HFFc6 (cell line): Measurements from ENCODE around the gene ECSCR. TPM values are rescaled to one million over a fixed set of nuclear protein-coding genes. Genes with fewer than 3 reads are reported as not detected.
"Not testable (repeated sequence)": the region's sequence is repeated elsewhere in the genome, so short reads cannot be mapped to it uniquely, and the experiment has no call there.

Source experiments
- DNase-seq: peaks from one replicate; pipeline ENCODE4 v3.0.0-alpha.2; 2018
- H3K27ac Mint-ChIP-seq: 2 replicates; pipeline ENCODE4 v1.8.0; 2020; ENCODE audit warnings: mild to moderate bottlenecking, mixed read lengths
- H3K27me3 Mint-ChIP-seq: 2 replicates; pipeline ENCODE4 v1.8.0; 2021; ENCODE audit warnings: mild to moderate bottlenecking, moderate library complexity, mixed read lengths; ENCODE audit not compliant: insufficient read depth
- H3K36me3 Mint-ChIP-seq: 2 replicates; pipeline ENCODE4 v1.8.0; 2021; ENCODE audit warnings: low read depth, mixed read lengths
- H3K4me1 Mint-ChIP-seq: 2 replicates; pipeline ENCODE4 v1.8.0; 2020; ENCODE audit warnings: low read depth, mixed read lengths
- H3K4me3 Mint-ChIP-seq: 2 replicates; pipeline ENCODE4 v1.8.0; 2020; ENCODE audit warnings: mild to moderate bottlenecking, moderate library complexity, mixed read lengths
- H3K9me3 Mint-ChIP-seq: 2 replicates; pipeline ENCODE4 v1.8.0; 2020; ENCODE audit warnings: mild to moderate bottlenecking, mixed read lengths
- long read RNA-seq: library from polyadenylated mRNA; unstranded; transcript quantifications from one replicate; pipeline ENCODE4 v2.0.0, GENCODE V29; 2019
- total RNA-seq, 6 experiments: library from RNA; stranded (reverse); fragmentation: NEBNext Ultra II Directional; extraction: Animal tissue kit (Norgen Biotek cat#: 25700); gene quantifications; 2 replicates in 1 of 6; 3 replicates in 5 of 6; pipeline ENCODE4 v1.2.3, GENCODE V29; 2021
- TF ChIP-seq, protein P1 (sequence below): fragments of 200-600 bp; sonication (generic); IDR thresholded peaks from 2 replicates; pipeline ENCODE4 v1.5.0; 2021; ENCODE audit warnings: antibody characterized with exemption, mild to moderate bottlenecking

The ECSCR gene
- under 1 TPM; 0.28 to 0.91 (median 0.83) TPM for total RNA-seq
- long read RNA-seq: 0 reads

- no peak for DNase-seq
- H3K36me3 Mint-ChIP-seq: no peaks in the 10 kb centered on the region
- H3K27ac Mint-ChIP-seq: peak within 1 kb of the TSS; percentile 88
- TF ChIP-seq, protein P1, sequence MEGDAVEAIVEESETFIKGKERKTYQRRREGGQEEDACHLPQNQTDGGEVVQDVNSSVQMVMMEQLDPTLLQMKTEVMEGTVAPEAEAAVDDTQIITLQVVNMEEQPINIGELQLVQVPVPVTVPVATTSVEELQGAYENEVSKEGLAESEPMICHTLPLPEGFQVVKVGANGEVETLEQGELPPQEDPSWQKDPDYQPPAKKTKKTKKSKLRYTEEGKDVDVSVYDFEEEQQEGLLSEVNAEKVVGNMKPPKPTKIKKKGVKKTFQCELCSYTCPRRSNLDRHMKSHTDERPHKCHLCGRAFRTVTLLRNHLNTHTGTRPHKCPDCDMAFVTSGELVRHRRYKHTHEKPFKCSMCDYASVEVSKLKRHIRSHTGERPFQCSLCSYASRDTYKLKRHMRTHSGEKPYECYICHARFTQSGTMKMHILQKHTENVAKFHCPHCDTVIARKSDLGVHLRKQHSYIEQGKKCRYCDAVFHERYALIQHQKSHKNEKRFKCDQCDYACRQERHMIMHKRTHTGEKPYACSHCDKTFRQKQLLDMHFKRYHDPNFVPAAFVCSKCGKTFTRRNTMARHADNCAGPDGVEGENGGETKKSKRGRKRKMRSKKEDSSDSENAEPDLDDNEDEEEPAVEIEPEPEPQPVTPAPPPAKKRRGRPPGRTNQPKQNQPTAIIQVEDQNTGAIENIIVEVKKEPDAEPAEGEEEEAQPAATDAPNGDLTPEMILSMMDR: no peak
- no peaks in the 10 kb centered on the region; the same call in 1 of the 2 replicates for H3K27me3 Mint-ChIP-seq
- no peaks in the 10 kb centered on the region for H3K9me3 Mint-ChIP-seq
- H3K4me1 Mint-ChIP-seq: peaks cover 42% of the 10 kb centered on the region
- H3K4me3 Mint-ChIP-seq: peak within 1 kb of the TSS; percentile 28; the same call in 1 of the 2 replicates
Measured at GRCh38 chr5:139462586-139463276, at the start of gene ECSCR. Gene ECSCR, minus strand, starts transcription at chr5:139462743. Its CDS starts 73 bp downstream, at chr5:139462670.

DNA sequence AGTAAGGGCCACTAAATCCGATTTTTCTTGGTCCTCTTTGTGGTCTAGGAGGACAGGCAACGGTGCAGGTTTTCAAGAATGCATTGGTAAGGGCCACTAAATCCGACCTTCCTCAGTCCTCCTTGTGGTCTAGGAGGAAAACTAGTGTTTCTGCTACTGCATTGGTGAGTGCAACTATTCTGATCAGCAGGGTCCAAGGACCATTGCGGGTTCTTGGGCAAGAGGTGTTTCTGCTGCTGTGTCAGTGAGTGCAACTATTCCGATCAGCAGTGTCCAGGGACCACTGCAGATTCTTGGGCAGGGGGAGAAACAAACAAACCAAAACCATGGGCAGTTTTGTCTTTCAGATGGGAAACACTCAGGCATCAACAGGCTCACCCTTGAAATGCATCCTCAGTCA lies 42.2 kb upstream of the ECSCR start:
- not testable (repeated sequence) for H3K27ac Mint-ChIP-seq

DNA sequence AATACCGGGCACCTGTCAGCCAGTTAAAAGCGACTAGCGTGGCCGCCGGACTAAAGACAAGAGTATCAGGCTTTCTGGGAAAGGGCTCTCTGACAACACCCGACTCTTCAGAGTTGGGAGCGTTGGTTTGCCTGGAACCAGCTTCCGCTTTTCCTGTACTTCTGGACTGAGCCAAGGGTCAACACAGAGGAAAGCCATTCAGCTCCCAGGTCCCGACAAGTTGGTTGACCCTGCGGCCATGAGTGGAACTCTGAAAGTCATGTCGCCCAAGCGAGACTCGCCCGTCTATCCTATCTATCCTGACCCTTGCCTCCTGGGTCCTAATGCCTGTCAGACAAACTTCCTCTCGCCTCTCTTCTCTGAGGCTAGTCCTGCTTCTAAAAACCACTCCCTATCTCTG lies 41.3 kb upstream of the ECSCR start:
- not testable (repeated sequence) for DNase-seq, H3K27me3 Mint-ChIP-seq, H3K9me3 Mint-ChIP-seq, H3K27ac Mint-ChIP-seq, H3K4me3 Mint-ChIP-seq, H3K4me1 Mint-ChIP-seq
- H3K36me3 Mint-ChIP-seq: peaks cover 11% of the 10 kb centered on the region; the same call in 1 of the 2 replicates

More for the DNA sequence above, 42.2 kb upstream of the ECSCR start:
- not testable (repeated sequence) for DNase-seq, H3K9me3 Mint-ChIP-seq, H3K27me3 Mint-ChIP-seq, H3K4me3 Mint-ChIP-seq, H3K4me1 Mint-ChIP-seq
- H3K36me3 Mint-ChIP-seq: peaks cover 11% of the 10 kb centered on the region; the same call in 1 of the 2 replicates

DNA sequence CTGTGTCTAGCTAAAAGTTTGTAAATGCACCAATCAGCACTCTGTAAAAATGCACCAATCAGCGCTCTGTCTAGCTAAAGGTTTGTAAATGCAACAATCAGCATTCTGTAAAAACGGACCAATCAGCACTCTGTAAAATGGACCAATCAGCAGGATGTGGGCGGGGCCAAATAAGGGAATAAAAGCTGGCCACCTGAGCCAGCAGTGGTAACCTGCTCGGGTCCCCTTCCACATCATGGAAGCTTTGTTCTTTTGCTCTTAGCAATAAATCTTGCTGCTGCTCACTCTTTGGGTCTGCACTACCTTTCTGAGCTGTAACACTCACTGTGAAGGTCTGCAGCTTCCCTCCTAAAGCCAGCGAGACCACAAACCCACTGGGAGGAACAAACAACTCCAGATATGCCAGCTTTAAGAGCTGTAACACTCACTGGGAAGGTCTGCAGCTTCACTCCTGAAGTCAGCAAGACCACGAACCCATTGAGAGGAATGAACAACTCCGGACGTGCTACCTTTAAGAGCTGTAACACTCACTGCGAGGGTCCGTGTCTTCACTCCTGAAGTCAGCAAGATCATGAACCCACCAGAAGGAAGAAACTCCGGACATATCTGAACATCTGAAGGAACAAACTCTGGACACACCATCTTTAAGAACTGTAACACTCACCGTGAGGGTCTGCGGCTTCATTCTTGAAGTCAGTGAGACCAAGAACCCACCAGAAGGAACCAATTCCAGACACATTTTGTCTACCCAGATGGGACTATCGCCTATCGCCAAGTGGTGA lies 40.7 kb upstream of the ECSCR start:
- not testable (repeated sequence) for H3K9me3 Mint-ChIP-seq, H3K27me3 Mint-ChIP-seq, H3K27ac Mint-ChIP-seq, H3K4me1 Mint-ChIP-seq, H3K4me3 Mint-ChIP-seq, DNase-seq
- H3K36me3 Mint-ChIP-seq: peaks cover 11% of the 10 kb centered on the region; the same call in 1 of the 2 replicates

- TF ChIP-seq, protein P1: no peak
- H3K9me3 Mint-ChIP-seq: no peaks in the 10 kb centered on the region
- no peak for DNase-seq
- no peak overlapping the region for H3K27ac Mint-ChIP-seq
- H3K27me3 Mint-ChIP-seq: peaks cover 3% of the 10 kb centered on the region; the same call in 1 of the 2 replicates
- H3K36me3 Mint-ChIP-seq: peaks cover 11% of the 10 kb centered on the region; the same call in 1 of the 2 replicates
- H3K4me1 Mint-ChIP-seq: peaks cover 12% of the 10 kb centered on the region
- no peak overlapping the region for H3K4me3 Mint-ChIP-seq
Measured at GRCh38 chr5:139501381-139501780, 38.8 kb upstream of the ECSCR start.

DNA sequence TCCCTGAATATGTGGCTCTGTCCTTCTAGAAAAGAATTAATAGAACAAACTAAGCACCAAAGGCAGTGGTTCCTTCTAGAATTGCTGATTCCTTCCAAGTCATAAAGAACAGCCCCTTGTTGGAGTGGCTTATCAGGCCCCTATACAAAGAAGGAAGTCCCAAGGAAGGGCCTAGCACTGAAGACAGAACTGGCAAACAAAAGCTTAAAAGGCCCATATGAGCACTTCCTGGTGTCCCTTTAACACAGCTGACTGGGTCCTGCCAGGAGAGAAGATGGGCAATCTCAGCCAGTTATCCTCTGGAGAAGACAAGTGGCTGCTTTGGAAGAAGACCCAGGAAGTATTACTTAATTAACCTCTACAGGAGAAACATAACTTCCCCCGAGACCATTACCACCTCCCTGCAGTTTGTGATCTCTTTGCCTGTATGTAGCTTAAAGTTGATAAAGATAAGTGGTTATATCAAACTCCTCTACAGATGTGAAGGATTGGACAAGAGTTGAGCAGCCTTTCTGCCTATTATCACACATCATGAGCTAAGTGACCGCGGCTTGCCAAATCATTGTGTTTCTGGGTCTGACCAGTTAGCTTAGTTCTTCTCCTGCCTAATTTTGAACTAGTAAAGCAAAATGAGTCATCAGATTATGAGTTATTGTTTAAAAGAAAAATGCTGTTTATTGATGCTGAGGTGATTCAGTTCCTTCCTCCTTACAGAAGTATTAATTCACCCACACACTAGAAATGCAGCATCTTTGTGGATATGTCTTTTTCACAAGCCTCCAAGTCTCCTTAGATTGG lies 33.3 kb upstream of the ECSCR start:
- Mint-ChIP-seq H3K27me3 (no peaks in the 10 kb centered on the region), H3K9me3 (no peaks in the 10 kb centered on the region), H3K4me1 (peaks cover 57% of the 10 kb centered on the region), H3K36me3 (no peaks in the 10 kb centered on the region), H3K27ac (peak overlapping the region; percentile 96), H3K4me3 (peak overlapping the region; percentile 65; the same call in 1 of the 2 replicates)
- TF ChIP-seq, protein P1: no peak
- peak; percentile 71 for DNase-seq
